Measurements from ENCODE around the gene NR2E1. TPM values are rescaled to one million over a fixed set of nuclear protein-coding genes. Genes with fewer than 3 reads are reported as not detected.

NR2E1 gene
- total and polyA plus RNA-seq, 11 donors: not detected

GRCh38 chr6:108209738-108210137, 43.9 kb downstream of the NR2E1 start:
- Histone ChIP-seq H3K27me3 (no peaks in the 10 kb centered on the region), H3K9me3 (no peaks in the 10 kb centered on the region), H3K36me3 (peaks cover 0 to 67% (median 52%) of the 10 kb centered on the region in 9 donors), H3K4me1 (peaks cover 0 to 5% (median 0%) of the 10 kb centered on the region in 12 donors), H3K4me3 (no peak overlapping the region), H3K27ac (no peak overlapping the region)
- ATAC-seq (no peak), DNase-seq (no peak)
- TF ChIP-seq CTCF (IDR thresholded peaks at IDR 0.05) (no peak), POLR2A (IDR thresholded peaks at IDR 0.05) (no peak)
- intact Hi-C loops (cut with DNase I): no loop called here
- WGBS, 4 donors: 96 to 97% (median 96%) methylated on average over 5 of the region's 5 CpGs

GRCh38 chr6:108210556-108210955, 44.7 kb downstream of the NR2E1 start:
- WGBS, 4 donors: 89 to 94% (median 89%) methylated on average over 2 of the region's 2 CpGs
- DNase-seq: no peak
- no peak overlapping the region for H3K4me3 ChIP-seq
- ATAC-seq: peak in 1 of 4 donors; percentile 42
- no peaks in the 10 kb centered on the region for H3K27me3 ChIP-seq
- H3K27ac ChIP-seq: no peak overlapping the region
- intact Hi-C loops (cut with DNase I): no loop called here
- peaks cover 0 to 71% (median 57%) of the 10 kb centered on the region in 9 donors for H3K36me3 ChIP-seq
- TF ChIP-seq POLR2A (IDR thresholded peaks at IDR 0.05): no peak
- no peak for TF ChIP-seq CTCF (IDR thresholded peaks at IDR 0.05)
- H3K9me3 ChIP-seq: no peaks in the 10 kb centered on the region
- peaks cover 0 to 5% (median 0%) of the 10 kb centered on the region in 12 donors for H3K4me1 ChIP-seq

GRCh38 chr6:108211671-108212070, 45.8 kb downstream of the NR2E1 start:
- intact Hi-C loops (cut with DNase I): no loop called here
- peaks cover 0 to 5% (median 0%) of the 10 kb centered on the region in 12 donors for H3K4me1 ChIP-seq
- H3K4me3 ChIP-seq: no peak overlapping the region
- peaks cover 0 to 81% (median 58%) of the 10 kb centered on the region in 9 donors for H3K36me3 ChIP-seq
- no peak overlapping the region for H3K27ac ChIP-seq
- DNase-seq: no peak
- WGBS, 4 donors: 97 to 98% (median 97%) methylated on average over 2 of the region's 2 CpGs
- H3K9me3 ChIP-seq: no peaks in the 10 kb centered on the region
- TF ChIP-seq CTCF (IDR thresholded peaks at IDR 0.05): no peak
- no peak for TF ChIP-seq POLR2A (IDR thresholded peaks at IDR 0.05)
- no peak for ATAC-seq
- H3K27me3 ChIP-seq: no peaks in the 10 kb centered on the region

GRCh38 chr6:108222064-108222463, 56.2 kb downstream of the NR2E1 start:
- ATAC-seq (no peak), DNase-seq (no peak)
- no peak overlapping the region for H3K4me3 ChIP-seq
- peak overlapping the region in 1 of 12 donors; percentile 32 for H3K27ac ChIP-seq
- TF ChIP-seq POLR2A (IDR thresholded peaks at IDR 0.05): no peak
- TF ChIP-seq CTCF (IDR thresholded peaks at IDR 0.05): no peak
- intact Hi-C loops (cut with DNase I): no loop called here
- H3K9me3 ChIP-seq: no peaks in the 10 kb centered on the region
- H3K4me1 ChIP-seq: peaks cover 0 to 24% (median 0%) of the 10 kb centered on the region in 12 donors
- 94 to 97% (median 96%) methylated on average over 2 of the region's 2 CpGs for WGBS, 4 donors
- H3K27me3 ChIP-seq: no peaks in the 10 kb centered on the region
- H3K36me3 ChIP-seq: peaks cover 0 to 63% (median 52%) of the 10 kb centered on the region in 9 donors

All from heart left ventricle (tissue), 16 donors.